NCI-H2196 treated with DMSO at 0.1 percent for 48 hours (cell line): ENCODE results near the gene MAST4.
"Not testable (repeated sequence)": the region's sequence is repeated elsewhere in the genome, so short reads cannot be mapped to it uniquely, and the experiment has no call there.

Experiments used
- DNase-seq: peaks from one replicate; lab custom pipeline; 2025; ENCODE audit not compliant: unreplicated experiment; lab: John Stamatoyannopoulos, UW

MAST4 gene

DNA sequence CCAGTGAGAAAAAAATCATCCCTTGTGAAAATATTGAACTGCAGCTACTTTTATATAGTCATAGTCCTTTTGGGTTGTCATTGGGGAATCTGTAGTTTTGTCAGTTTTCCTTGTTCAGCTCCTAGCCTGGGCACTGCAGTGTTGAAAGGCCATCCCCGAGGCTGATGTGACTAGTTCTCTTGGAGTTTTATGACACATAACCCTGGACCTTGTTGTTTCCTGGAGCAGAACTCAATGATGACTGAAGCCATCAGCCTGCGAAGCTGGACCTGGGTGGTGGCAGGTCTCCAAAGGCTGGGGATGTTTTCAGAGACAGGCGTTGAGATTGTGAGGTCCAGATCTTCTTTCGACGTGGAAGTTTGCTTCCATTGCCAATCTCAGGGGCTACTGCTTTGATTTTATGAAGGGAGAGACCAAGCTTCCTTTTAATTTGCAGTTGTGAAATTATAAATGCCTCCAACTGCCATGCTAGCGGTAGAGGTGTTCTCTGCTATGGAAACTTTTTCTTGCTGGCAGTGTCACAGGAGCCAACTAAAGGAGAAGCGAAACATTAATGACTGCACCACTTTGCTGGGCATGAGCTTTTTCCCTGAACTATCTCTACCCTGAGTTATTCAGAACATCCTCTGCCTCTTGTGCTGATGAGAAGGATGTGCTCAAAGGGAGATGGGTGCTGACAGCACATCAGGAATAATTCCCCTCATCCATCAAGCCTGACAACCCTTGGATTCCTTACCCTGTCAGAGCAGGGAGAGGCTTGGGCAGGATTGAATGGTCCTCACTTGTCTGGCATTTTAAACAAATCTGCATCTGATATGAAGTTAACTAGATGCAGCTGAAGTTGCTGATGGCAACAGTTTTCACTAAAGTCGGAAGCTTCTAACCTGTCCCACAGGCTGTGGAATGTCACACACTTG lies 209.6 kb downstream of the MAST4 start:
- DNase-seq = no peak

DNA sequence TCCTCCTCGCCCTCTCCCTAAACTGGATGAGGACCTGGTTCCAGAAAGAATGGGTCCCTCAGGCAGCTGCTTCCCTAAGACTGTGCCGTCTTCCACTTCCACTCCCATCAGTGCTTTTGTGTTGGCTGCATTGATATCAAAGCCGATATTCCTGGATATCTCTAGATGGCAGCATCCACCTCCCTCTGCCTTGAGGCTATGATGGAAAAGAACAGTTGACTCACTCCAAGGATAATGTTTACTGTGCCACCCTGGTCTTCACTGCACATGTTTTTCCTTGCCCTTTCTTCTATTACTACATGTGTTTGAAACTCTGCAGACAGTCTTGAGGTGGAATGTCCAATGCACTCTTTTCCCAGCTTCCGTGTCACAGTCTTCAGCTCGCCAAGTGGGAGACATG lies 211.6 kb downstream of the MAST4 start:
- DNase-seq = no peak

DNA sequence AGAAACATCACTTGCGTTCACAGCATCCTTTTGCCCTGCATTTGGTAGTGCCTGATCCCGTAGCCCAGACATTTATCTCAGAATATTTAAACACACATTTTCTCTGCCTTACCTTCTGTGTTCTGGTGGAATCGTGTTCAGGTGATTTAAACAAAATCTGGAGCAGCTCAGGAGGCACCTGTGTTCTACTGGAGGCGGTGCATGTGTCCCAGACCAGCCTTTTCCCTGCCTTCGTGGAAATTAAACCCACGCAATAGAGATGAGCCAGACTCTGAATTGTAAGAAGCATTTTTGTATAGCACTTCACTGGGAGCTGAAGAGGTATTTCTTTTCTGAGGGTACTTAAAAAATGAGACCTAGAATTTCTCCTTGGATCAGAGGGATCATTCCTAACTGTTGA lies 212.5 kb downstream of the MAST4 start:
- no peak for DNase-seq

DNA sequence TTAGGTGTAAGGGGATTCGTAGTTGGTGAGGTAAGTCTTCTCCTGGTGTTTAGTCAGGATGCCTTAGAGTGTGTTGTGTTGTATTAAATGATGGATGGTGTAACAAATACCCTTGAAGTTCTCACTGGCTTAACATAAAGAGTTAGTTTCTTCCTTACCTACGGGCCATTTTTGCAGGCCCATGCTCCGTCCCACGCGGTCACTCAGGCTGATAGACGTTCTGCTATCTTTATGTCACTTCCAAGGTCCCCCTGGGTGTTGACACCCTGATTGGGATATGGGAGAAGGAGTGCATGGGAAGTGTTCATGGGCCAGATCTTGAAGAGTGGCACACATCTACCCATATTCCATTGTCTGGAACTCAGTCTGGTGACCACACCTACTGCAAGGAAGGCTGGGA lies 214.0 kb downstream of the MAST4 start:
- DNase-seq = no peak

DNA sequence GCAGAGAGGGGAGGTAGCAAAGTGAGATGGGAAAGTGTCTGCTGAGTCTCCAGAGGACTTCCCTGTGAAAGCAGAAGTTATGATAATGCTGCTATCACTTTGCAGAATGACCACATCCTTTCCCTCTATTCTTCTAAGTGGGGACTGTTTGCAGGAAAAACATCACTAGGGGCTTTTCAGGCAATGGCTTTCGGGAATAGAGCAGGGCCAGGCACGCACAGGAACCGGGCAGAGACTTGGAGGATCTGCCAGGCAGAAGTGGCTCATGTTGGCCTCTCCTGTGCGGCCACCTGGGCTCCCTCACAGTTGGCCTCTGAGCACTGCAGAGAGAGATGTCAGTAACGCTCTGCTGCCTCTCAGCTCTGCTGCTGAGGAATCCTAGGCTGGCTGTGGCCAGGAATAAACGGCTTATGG lies 214.7 kb downstream of the MAST4 start:
- DNase-seq = no peak

DNA sequence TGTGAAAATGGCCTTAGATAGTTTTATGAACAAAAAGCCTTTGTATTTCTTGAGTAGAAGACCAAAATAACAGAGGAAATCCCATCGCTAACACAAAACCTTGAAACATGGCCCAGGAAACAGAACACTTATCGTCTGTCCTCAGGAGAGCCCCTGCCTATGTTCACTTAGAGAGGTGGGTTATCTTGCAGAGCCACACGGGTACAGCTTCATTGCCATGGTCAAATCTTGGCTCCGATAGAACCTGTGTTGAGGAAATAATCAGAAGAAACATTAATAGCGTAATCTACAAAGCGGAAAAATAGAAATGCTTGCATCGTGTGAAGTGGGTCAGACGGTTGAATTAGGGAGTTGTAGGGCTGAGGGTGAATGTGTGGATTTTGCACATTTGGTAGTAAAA lies 216.1 kb downstream of the MAST4 start:
- DNase-seq = no peak

DNA sequence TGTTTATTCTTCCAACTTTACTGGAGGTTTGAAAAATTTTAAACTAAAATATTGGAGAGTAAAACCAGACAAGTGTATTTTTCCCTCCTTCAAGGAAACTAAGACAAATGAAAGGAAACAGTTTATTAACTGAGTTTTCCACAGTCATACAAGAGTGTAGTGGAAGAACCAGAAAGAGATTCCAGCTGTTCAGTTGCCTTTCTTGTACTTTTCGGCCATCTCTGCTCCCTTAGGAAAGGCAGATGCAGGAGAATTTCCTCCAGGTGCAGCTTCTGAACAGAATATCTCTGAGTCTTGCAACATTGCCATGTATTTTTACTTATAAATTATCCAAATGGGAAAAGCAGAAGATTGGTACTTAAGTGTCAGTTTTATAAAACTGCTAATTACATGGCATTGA lies 217.1 kb downstream of the MAST4 start:
- DNase-seq = no peak

DNA sequence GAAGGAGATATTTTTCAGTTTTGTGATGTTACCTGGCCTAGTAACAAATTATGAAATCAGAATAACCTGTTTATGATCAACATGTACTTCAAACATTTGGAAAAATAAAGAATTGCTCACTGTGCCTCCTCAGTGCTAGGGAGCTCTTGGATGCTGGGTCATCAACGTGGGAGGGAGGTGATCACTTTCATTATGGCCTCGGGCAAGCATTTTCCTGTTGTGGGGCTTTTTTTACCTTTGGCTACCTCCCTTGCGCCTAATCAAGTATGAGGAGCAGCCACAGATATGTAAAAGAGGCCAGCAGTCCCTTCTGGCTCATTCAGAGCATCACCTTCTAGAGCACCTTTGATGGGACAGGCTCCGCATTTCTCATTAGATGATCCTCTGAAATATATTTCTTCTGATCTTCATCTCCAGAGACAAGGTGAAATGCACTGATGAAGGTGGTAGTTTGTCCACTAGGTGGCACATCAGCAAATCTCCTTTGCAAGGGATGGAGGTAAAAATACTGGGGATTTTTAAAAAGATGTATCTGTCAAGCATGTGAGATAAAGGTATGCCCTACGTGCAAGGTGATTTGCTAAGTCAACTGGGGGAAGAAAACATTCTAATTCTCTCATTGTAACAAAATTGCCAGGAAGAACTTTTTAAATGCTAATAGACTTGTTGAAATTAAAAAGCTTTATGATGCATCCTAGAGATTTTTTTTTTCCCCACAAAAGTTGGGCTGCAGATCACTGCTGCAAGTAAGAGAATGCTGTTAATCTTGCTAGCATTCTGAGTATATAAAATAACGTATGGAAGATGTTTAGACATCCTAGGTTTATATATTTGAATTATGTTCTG lies 218.2 kb downstream of the MAST4 start:
- no peak for DNase-seq

DNA sequence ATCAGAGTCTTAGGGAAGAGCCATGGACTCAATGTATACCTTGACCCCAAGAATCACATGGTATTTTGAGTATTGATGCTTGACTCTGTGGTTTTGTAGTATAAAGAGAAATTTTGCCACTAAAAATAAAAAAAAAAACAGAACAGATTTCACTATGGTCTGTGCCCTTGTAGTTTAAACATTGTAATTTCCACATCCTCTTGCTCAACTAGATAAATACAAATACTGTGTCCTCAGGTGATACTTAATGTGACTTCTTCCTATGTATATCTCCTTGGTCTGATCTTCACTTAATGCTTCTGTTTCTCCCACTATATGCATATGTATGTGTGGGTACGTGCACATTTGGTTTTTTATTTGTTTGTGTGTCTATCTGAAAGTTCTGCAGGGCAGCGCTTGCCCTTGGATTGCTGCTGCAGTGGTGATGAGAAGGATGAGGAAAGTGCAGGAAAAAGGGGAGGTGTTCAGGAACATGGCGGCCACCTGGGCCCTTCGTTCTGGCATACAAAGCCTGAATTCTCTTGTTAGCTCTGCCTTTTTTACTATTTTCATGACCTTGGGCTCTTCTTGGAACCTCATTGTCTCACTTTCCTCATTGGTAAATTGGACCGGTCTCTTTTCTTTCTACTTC lies 222.2 kb downstream of the MAST4 start:
- DNase-seq = no peak

DNA sequence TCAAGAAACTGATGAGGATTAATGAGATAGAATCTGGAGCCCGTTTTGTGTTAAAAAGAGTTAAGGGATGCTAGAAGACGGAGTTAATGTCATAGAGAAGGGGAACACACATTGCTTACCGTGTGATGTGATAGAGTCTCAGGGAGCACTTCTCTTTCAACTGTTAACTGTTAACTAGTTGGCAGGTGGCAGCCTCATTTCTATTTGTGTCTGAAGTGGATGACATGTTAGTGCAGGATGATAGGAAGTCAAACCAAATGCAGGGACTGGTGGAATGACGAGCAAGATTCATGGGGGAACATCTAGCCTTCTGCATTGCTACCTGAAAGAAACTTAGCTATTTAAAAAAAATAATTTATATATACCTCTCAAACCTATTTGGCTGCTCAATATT lies 222.7 kb downstream of the MAST4 start:
- DNase-seq = no peak

DNA sequence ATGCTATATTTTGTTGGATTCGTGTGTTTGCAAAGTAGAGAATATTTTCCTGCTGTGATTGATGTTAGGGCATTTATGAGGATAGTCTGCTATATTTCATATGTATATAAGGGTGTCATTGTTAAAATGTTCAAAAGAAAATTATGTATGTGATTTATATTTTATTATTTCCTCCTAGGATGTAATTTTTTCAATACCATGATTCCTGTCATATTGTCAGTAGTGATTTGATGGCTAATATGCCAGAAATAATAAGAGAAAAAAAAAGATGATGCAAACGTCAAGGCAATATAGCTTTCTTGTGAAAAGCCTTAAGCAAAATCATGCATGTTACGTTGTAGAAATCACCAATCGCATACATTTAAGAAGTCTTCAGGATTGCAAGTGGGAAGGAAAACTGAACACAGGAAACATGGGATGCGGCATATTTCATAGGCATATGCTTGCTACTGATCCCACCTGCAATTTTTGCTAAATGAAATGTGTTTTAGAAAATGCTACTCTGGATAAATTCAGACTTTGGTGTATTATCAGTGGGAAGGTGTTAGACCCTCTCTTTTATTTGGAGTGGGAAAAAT lies 224.5 kb downstream of the MAST4 start:
- no peak for DNase-seq

DNA sequence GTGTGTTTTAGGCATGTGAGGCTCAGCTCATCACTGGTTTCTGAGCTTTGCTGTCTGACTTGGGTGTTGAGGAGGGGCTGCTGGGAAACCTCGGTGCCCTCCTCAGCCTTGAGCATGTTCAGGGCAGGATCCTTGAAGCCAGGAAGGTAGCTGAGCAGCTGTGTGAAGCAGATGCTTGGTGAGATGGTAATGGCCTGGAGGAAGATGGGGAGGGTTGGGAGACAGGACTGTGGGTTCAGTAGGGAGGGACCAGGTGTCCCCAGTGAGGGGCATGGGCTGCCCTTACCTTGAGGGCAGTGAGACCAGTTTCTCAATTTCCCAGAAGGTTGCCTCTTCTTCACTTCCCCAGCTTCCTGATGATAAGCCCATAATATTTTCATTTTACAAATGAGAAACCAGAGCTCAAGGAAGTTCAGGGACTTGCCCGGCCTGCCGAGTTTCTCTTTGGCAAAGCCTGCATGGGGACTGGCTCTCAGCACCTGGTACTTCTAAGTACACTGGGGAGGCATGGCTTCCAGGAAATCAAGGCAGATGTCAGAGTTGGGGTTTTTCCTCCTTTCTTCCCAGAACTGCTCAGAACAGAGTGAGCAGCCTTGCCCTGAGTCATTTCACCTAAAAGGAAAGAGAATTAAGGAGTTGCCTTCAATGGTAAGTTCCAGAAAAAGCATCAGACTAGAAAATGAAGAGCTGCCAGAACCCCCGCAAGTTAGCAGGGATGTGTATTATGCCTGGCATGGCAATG lies 225.7 kb downstream of the MAST4 start:
- DNase-seq = no peak

DNA sequence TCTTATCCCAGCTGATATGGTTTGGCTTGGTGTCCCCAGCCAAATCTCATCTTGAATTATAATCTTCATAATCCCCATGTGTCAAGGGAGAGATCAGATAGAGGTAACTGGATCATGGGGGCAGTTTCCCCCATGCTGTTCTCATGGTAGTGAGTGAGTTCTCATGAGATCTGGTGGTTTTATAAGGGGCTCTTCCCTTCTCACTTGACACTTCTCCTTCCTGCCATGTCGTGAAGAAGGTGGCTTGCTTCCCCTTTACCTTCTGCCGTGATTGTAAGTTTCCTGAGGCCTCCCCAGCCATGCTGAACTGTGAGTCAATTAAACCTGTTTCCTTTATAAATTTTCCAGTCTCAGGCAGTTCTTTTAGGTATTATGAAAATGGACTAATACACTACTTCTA lies 226.7 kb downstream of the MAST4 start:
- DNase-seq = not testable (repeated sequence)

DNA sequence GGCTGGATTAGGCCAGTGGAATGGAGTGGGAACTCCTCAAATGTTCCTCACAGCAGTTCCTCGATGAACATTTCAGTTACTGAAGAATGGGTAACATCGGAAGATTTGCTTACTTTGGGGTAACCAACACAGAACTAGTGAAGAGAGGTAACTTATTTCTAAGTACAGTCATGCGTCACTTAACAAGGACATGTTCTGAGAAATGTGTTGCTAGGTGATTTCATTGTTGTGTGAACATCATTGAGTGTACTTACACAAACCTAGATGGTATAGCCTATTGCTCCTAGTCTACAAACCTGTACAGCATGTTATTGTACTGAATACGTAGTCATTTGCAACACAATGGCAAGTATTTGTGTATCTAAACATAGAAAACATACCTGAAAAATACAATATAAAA lies 228.3 kb downstream of the MAST4 start:
- no peak for DNase-seq

DNA sequence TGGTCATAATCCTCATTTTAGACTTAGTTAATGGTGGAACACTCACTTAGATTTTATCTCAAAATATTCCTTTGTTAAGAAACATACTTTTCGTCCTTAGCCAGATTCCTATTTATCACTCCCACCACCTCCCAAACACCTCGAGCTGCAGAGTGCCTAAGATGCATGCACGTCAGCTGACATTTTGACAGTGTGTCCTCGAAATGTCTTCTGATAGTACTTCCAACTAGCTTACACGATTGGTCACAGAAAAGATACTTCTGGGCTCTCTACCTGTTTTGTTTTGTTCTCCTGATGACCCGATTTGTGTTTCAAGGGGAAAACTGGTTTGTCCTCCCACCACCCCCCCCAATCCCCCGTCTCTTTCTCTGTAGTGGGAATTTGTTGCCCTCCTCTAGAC lies 230.1 kb downstream of the MAST4 start:
- no peak for DNase-seq

DNA sequence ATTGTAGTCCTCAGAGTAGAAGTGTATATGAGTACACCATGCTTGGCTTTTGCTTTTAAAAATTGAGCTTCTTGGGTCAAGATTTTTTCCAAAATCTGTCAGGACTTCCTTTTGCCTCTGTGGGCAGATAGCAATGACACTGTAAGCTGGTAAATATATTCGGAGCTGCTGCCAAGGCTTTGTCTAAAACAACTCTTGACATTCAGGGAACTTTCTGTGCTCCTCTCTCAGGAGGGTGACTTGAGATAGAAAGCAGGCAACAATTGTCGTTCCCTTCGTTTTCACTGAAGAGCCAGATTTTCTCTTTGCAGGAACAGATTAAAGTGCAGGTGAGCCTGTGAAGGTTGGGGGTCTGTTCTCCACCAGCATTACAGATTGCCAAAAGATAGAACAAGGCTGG lies 230.5 kb downstream of the MAST4 start:
- DNase-seq = no peak

DNA sequence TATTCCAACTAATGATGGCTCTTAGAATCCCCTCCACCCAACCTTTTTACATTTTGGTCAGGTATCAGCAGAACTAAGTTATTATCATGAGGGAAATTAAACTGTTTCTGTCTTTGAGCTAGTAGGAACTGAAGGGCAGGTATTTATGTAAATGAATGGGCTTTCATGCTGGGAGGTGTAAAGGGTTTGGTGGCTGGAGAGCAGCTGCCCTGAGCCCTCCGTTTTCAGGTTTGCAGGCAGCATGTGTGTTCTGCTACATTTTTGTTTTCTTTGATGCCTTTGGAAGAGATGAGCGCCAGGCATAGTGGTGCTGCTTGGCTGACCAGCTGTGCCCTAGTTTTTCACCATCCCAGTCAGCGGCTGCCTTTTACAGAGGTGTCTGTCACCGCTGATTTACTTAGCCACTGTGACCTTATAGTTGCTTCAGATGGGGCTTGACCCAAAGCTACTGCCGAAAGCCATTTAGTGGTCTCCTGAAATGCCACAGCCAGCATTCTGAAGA lies 231.9 kb downstream of the MAST4 start:
- DNase-seq = no peak

DNA sequence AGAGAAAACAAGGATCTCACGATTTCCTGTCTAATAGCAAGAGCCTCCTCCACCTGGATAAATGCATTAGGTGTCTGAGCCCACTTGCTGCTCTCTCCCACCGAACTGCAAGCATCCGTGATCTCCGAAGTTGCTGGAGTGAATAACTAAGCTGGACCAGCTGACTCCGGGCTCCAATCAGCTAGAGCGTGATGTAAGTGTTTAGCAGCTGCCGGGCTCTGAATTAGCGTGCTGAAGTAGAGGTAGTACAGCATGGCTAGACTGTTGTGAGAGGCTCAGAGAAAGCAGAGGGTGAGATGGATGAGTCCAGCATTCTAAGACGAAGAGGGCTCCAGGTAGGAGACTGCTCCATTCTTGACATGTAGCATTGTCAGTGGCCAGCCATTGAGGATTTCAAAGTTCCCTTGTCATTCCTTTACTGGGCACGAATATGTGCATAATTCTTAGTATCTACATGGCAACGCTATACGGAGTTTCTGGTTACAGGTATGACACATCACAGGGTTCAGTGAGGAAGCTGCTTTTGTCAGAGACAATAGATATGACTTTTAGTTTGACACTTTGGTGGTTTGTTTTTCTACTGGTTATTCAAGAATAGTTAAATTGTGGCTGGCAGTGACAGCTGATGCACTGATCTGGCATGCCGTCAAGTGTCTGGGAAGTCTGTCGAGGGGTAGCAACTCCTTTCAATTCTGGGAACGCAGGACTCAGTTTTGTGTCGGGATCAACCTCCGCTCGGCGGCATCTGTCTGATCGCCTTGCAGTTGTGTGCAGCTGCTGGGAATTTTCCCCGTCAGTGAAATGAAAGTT lies 232.6 kb downstream of the MAST4 start:
- no peak for DNase-seq

DNA sequence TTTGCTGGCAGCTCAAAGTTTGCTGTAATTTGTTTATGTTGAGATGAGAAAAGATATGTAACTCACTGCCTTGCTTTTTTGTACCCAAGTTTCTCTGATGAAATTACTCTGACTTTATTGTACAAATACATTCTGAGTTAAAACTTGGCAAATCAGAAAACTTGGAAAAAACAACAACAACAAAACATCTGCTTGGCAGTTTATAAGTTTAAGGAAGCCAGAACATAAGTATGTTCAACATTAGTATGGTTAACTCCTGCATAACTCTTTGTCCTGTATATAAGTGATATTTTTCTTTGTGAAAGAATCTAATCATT lies 233.1 kb downstream of the MAST4 start:
- DNase-seq = no peak

DNA sequence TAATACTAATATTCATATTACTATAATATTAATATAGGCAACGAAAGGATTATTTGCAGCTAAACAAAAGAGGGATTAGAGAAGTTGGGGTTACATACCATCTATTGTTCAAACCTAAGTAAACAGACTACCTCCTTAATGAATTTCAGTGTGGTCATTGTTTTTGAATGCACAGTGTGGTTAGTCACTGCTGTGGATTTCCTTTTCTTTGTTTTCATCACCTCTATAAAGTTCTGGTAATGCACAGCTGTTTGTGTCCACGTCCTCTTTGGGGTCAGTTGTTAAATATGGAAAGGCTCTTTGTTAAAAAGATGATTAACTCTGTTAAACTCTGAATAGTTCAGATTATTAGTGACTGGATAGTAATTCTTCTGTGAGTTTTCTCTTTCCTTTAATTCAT lies 233.6 kb downstream of the MAST4 start:
- no peak for DNase-seq
